DOHH2 (cell line): ENCODE measurements around the gene PDE7B.

ENCODE experiments used
- H3F3A ChIP-seq: fragments of 200-600 bp; sonication (generic), shearing (Covaris generic); 2 replicates; pipeline ENCODE4 v1.6.0; 2016; ENCODE audit warnings: antibody characterized with exemption, mild to moderate bottlenecking; ENCODE audit not compliant: control insufficient read depth, insufficient read depth
- H3K27ac ChIP-seq: fragments of 200-600 bp; sonication (generic); 2 replicates; pipeline ENCODE4 v1.5.1; 2014; ENCODE audit warnings: low read depth, mild to moderate bottlenecking, low read length, moderate library complexity
- H3K27me3 ChIP-seq: fragments of 200-600 bp; sonication (generic); 2 replicates; pipeline ENCODE4 v1.6.1; 2014; ENCODE audit warnings: mild to moderate bottlenecking, low read length, mixed read lengths; ENCODE audit not compliant: control insufficient read depth
- H3K36me3 ChIP-seq: fragments of 200-600 bp; sonication (generic); 2 replicates; pipeline ENCODE4 v1.6.1; 2014; ENCODE audit warnings: mild to moderate bottlenecking, low read length, moderate library complexity, mixed read lengths; ENCODE audit not compliant: control insufficient read depth
- H3K4me1 ChIP-seq: fragments of 200-600 bp; sonication (generic); 2 replicates; pipeline ENCODE4 v1.6.1; 2014; ENCODE audit warnings: mild to moderate bottlenecking, low read length, mixed read lengths; ENCODE audit not compliant: control insufficient read depth
- H3K4me2 ChIP-seq: fragments of 200-600 bp; sonication (generic); 2 replicates; pipeline ENCODE4 v1.6.0; 2014; ENCODE audit warnings: mild to moderate bottlenecking, low read length, moderate library complexity
- H3K4me3 ChIP-seq: fragments of 200-600 bp; sonication (generic); 2 replicates; pipeline ENCODE4 v1.5.1; 2014; ENCODE audit warnings: mild to moderate bottlenecking, low read length, mixed read lengths
- H3K79me2 ChIP-seq: fragments of 200-600 bp; sonication (generic); 2 replicates; pipeline ENCODE4 v1.6.1; 2014; ENCODE audit warnings: mild to moderate bottlenecking, low read length, mixed read lengths; ENCODE audit not compliant: control insufficient read depth
- H3K9me2 ChIP-seq: fragments of 200-600 bp; sonication (generic); replicated peaks from 2 replicates; pipeline ENCODE4 v1.6.1; 2014; ENCODE audit warnings: mild to moderate bottlenecking, low read length, mixed read lengths; ENCODE audit not compliant: control insufficient read depth
- H3K9me3 ChIP-seq: fragments of 200-600 bp; sonication (generic); 2 replicates; pipeline ENCODE4 v1.6.1; 2014; ENCODE audit warnings: antibody characterized with exemption, low read length, mixed read lengths; ENCODE audit not compliant: control insufficient read depth, insufficient read depth
- H4K20me1 ChIP-seq: fragments of 200-600 bp; sonication (generic); 2 replicates; pipeline ENCODE4 v1.6.0; 2014; ENCODE audit warnings: low read depth, mild to moderate bottlenecking, antibody characterized with exemption, low read length, moderate library complexity; ENCODE audit not compliant: control insufficient read depth, insufficient read depth
- EZH2phosphoT487 ChIP-seq: fragments of 200-600 bp; sonication (generic); IDR thresholded peaks from 2 replicates; pipeline ENCODE4 v1.6.1; 2017; ENCODE audit warnings: borderline replicate concordance, mild to moderate bottlenecking, antibody characterized with exemption, low read length, moderate library complexity, mixed read lengths
- TF ChIP-seq, protein P1 (sequence below): fragments of 200-600 bp; sonication (generic); IDR thresholded peaks from one replicate; pipeline ENCODE4 v1.5.1; 2014; ENCODE audit warnings: antibody characterized with exemption, mild to moderate bottlenecking, low read depth, low read length; ENCODE audit not compliant: poor library complexity, severe bottlenecking

PDE7B gene

DNA sequence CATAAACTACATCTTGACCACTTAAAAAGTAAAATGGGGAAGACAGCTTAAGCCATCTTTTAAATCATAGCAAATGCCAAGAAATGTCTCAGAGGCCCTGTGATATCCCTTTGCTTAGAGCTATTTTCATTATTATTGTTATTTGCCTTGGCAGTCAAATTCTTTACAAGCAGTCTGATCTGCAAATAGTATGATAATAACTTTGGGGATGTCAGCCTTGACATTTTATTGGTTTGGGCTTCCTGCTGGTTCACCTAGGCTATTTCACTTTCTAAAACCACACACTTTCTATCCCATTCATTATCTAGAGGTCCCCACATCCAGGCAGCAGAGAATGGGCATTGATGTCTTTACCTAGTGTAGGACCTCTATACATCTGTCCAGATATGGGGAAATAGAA, 125.1 kb downstream of the PDE7B start:
- Histone ChIP-seq H3K36me3 (no peaks in the 10 kb centered on the region), H3K79me2 (no peaks in the 10 kb centered on the region), H3K27me3 (no peaks in the 10 kb centered on the region), H3K9me3 (no peaks in the 10 kb centered on the region), H3K27ac (no peak overlapping the region), H4K20me1 (no peaks in the 10 kb centered on the region), H3K9me2 (no peaks in the 10 kb centered on the region; the same call in 1 of the 2 replicates), H3K4me3 (no peak overlapping the region), H3F3A (no peaks in the 10 kb centered on the region), H3K4me2 (no peak overlapping the region), H3K4me1 (no peaks in the 10 kb centered on the region)
- no peak for TF ChIP-seq EZH2phosphoT487
- TF ChIP-seq, protein P1, sequence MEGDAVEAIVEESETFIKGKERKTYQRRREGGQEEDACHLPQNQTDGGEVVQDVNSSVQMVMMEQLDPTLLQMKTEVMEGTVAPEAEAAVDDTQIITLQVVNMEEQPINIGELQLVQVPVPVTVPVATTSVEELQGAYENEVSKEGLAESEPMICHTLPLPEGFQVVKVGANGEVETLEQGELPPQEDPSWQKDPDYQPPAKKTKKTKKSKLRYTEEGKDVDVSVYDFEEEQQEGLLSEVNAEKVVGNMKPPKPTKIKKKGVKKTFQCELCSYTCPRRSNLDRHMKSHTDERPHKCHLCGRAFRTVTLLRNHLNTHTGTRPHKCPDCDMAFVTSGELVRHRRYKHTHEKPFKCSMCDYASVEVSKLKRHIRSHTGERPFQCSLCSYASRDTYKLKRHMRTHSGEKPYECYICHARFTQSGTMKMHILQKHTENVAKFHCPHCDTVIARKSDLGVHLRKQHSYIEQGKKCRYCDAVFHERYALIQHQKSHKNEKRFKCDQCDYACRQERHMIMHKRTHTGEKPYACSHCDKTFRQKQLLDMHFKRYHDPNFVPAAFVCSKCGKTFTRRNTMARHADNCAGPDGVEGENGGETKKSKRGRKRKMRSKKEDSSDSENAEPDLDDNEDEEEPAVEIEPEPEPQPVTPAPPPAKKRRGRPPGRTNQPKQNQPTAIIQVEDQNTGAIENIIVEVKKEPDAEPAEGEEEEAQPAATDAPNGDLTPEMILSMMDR = no peak

DNA sequence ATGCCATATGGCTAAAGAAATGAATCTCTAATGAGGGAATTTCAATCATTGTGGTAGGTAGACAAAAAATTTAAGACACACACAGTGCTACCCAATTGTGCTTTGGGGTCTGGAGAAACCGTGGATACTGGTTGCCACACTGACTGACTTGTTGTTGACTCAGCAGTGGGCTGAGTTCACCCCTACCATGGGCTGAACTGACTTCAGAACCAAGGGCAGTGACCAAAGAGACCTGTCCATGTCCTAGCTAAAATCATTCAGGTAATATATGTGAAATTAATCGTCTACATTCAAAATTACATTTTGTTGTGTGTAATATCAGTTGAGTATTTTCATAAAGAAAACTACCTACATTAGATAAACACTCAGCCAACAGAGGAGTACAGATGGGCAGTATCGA, 131.6 kb downstream of the PDE7B start:
- Histone ChIP-seq H3K9me2 (no peaks in the 10 kb centered on the region), H3K79me2 (no peaks in the 10 kb centered on the region), H3K36me3 (no peaks in the 10 kb centered on the region), H3K4me3 (no peak overlapping the region), H3K27me3 (no peaks in the 10 kb centered on the region), H4K20me1 (no peaks in the 10 kb centered on the region), H3K4me1 (no peaks in the 10 kb centered on the region), H3K9me3 (no peaks in the 10 kb centered on the region), H3K4me2 (no peak overlapping the region), H3F3A (no peaks in the 10 kb centered on the region), H3K27ac (no peak overlapping the region)
- TF ChIP-seq, protein P1 = no peak
- no peak for TF ChIP-seq EZH2phosphoT487

DNA sequence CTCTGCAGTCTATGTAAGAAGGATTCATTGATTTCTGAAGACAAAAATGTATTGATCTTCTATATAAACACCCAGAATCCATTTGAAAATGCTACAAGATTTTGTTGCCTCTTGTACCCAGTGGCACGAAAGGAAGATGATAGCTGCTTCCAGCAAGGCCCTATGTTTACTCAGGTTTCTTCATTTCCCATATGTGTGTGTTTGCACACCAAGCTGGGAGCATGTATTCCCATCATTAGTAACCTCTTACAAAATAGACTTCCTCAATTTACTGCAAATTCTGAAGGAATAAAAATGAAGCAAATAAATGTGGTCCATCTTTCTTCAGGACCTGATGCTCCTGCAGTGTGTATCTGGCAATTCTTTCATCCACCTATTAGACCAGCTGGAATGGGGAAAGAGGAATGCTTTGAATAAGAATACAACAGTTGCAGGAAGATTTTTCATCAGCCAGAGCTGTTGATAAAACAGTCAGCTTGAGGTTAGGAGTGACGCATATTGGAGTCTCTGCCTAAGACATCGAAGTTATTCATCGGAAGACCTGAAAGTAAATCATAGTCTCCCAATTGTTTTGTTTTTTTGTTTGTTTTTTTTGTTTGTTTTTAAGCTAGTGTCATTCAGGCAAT, 132.3 kb downstream of the PDE7B start:
- no peaks in the 10 kb centered on the region for H3K4me1 ChIP-seq
- H3F3A ChIP-seq = no peaks in the 10 kb centered on the region
- no peak overlapping the region for H3K4me3 ChIP-seq
- TF ChIP-seq, protein P1 = no peak
- no peak for TF ChIP-seq EZH2phosphoT487
- no peaks in the 10 kb centered on the region for H3K79me2 ChIP-seq
- H3K9me3 ChIP-seq = no peaks in the 10 kb centered on the region
- no peaks in the 10 kb centered on the region for H3K36me3 ChIP-seq
- H3K27ac ChIP-seq = no peak overlapping the region
- no peaks in the 10 kb centered on the region for H3K9me2 ChIP-seq
- no peak overlapping the region for H3K4me2 ChIP-seq
- H3K27me3 ChIP-seq = no peaks in the 10 kb centered on the region
- no peaks in the 10 kb centered on the region for H4K20me1 ChIP-seq
